ENCODE results near the gene TXNRD1.

GRCh38 chr12:104386461-104386860 lies 170.9 kb downstream of the TXNRD1 start:
- no peak for TF ChIP-seq CTCF (IDR thresholded peaks at IDR 0.05; ENCODE audit: low read depth, low read length, missing input control)
- TF ChIP-seq YY1 (IDR thresholded peaks at IDR 0.05): no peak
- no peak for TF ChIP-seq SP1 (IDR thresholded peaks at IDR 0.05)
